ENCODE measurements around the gene FGGY.
"Not testable (repeated sequence)": the region's sequence is repeated elsewhere in the genome, so short reads cannot be mapped to it uniquely, and the experiment has no call there.

The FGGY gene

GRCh38 chr1:59609245-59609644 lies 312.4 kb downstream of the FGGY start:
- DNase-seq (ENCODE audit: low read depth) = no peak
- H3K4me3 ChIP-seq (ENCODE audit: low read depth, low read length) = no peak overlapping the region
- TF ChIP-seq MAX (IDR thresholded peaks at IDR 0.05; ENCODE audit: low read depth, low read length) (no peak), CTCF (IDR thresholded peaks at IDR 0.05; ENCODE audit: low read depth, low read length) (no peak), POLR2A (IDR thresholded peaks at IDR 0.05; ENCODE audit: extremely low read depth, insufficient read length) (no peak), MYC (IDR thresholded peaks at IDR 0.05; ENCODE audit: low read depth, low read length) (no peak)

GRCh38 chr1:59610499-59610898 lies 313.6 kb downstream of the FGGY start:
- not testable (repeated sequence) for DNase-seq (ENCODE audit: low read depth)

GRCh38 chr1:59617434-59617833 lies 320.5 kb downstream of the FGGY start:
- no peak overlapping the region for H3K4me3 ChIP-seq (ENCODE audit: low read depth, low read length)
- DNase-seq (ENCODE audit: low read depth) = no peak
- no peak for TF ChIP-seq POLR2A (IDR thresholded peaks at IDR 0.05; ENCODE audit: extremely low read depth, insufficient read length)
- TF ChIP-seq MYC (IDR thresholded peaks at IDR 0.05; ENCODE audit: low read depth, low read length) = no peak
- TF ChIP-seq CTCF (IDR thresholded peaks at IDR 0.05; ENCODE audit: low read depth, low read length) = no peak
- TF ChIP-seq MAX (IDR thresholded peaks at IDR 0.05; ENCODE audit: low read depth, low read length) = no peak

More at GRCh38 chr1:59610499-59610898, 313.6 kb downstream of the FGGY start:
- H3K4me3 ChIP-seq (ENCODE audit: low read depth, low read length) = not testable (repeated sequence)

- H3K4me3 ChIP-seq (ENCODE audit: low read depth, low read length) = no peak overlapping the region
- DNase-seq (ENCODE audit: low read depth) = no peak
- TF ChIP-seq MYC (IDR thresholded peaks at IDR 0.05; ENCODE audit: low read depth, low read length) (no peak), MAX (IDR thresholded peaks at IDR 0.05; ENCODE audit: low read depth, low read length) (no peak), POLR2A (IDR thresholded peaks at IDR 0.05; ENCODE audit: extremely low read depth, insufficient read length) (no peak), CTCF (IDR thresholded peaks at IDR 0.05; ENCODE audit: low read depth, low read length) (no peak)
These were observed 322.7 kb downstream of the FGGY start for GRCh38 chr1:59619557-59619956.

GRCh38 chr1:59625384-59625783 lies 328.5 kb downstream of the FGGY start:
- no peak for DNase-seq (ENCODE audit: low read depth)
- H3K4me3 ChIP-seq (ENCODE audit: low read depth, low read length) = no peak overlapping the region
- TF ChIP-seq POLR2A (IDR thresholded peaks at IDR 0.05; ENCODE audit: extremely low read depth, insufficient read length) = no peak
- no peak for TF ChIP-seq MYC (IDR thresholded peaks at IDR 0.05; ENCODE audit: low read depth, low read length)
- TF ChIP-seq CTCF (IDR thresholded peaks at IDR 0.05; ENCODE audit: low read depth, low read length) = no peak
- TF ChIP-seq MAX (IDR thresholded peaks at IDR 0.05; ENCODE audit: low read depth, low read length) = no peak

- TF ChIP-seq MAX (IDR thresholded peaks at IDR 0.05; ENCODE audit: low read depth, low read length) = no peak
- no peak for TF ChIP-seq MYC (IDR thresholded peaks at IDR 0.05; ENCODE audit: low read depth, low read length)
- no peak for TF ChIP-seq CTCF (IDR thresholded peaks at IDR 0.05; ENCODE audit: low read depth, low read length)
- no peak for TF ChIP-seq POLR2A (IDR thresholded peaks at IDR 0.05; ENCODE audit: extremely low read depth, insufficient read length)
- no peak for DNase-seq (ENCODE audit: low read depth)
- H3K4me3 ChIP-seq (ENCODE audit: low read depth, low read length) = no peak overlapping the region
These were observed 334.8 kb downstream of the FGGY start for GRCh38 chr1:59631561-59632255.
